NCI-H1436 (cell line): ENCODE measurements around the gene CYLC1.

Experiments used
- DNase-seq: peaks from one replicate; lab custom pipeline; 2025; lab: John Stamatoyannopoulos, UW

Gene CYLC1, protein sequence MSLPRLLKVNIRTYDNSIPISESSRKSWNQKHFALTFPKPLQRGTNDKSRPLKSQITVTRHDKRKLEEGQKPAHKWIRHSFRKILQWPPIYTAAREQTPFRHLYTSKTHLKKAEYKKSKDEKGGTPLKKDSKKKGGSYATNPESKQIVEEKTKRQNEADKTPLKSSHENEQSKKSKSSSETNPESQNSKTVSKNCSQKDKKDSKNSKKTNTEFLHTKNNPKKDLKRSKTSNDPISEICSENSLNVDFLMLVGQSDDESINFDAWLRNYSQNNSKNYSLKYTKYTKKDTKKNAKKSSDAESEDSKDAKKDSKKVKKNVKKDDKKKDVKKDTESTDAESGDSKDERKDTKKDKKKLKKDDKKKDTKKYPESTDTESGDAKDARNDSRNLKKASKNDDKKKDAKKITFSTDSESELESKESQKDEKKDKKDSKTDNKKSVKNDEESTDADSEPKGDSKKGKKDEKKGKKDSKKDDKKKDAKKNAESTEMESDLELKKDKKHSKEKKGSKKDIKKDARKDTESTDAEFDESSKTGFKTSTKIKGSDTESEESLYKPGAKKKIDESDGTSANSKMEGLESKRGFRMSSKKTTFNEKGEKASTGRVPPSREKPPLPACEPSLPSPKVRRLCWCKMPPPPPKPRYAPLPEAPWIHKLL

DNA sequence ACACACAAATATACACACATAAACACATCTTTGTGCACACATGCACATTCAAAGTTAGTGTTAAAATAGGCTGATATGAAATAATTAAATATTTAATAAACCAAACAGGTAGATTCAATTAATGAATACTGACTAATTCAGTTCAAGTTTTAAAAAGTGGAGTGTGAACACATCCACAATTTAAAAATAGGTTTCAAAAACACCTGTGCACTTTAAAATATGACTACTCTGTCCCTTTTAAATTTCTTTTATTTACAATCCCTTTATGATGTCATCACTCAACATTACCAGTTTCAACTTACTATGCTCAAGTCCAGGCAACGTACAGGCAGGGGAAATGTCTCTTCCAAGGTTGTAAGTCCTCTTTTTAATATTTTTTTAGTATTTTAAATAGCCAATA, at the start of gene CYLC1:
TSS of gene CYLC1 (plus strand) at position 301 of the 400 bp plus-strand sequence. CDS start at position 338, 37 bp downstream.
- DNase-seq: no peak

DNA sequence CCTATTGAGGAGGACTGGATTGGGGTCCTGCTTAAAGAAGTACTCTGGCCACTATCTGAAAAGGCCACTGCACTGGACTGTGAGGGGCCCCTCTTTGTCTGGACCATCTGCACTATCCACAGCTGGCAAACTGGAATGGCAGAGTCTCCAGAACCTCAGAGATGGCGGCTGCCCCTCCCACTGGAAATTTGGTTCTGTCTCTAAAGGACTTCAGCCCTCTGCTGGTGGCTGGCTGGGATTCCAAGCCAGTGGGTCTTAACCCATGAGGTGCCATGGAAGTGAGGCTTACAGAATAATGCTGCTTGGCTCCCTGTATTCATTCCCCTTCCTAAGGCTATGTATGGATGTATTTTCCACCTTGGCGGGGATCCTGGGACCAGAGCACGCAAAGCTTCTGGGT, 41.6 kb upstream of the CYLC1 start:
- no peak for DNase-seq

DNA sequence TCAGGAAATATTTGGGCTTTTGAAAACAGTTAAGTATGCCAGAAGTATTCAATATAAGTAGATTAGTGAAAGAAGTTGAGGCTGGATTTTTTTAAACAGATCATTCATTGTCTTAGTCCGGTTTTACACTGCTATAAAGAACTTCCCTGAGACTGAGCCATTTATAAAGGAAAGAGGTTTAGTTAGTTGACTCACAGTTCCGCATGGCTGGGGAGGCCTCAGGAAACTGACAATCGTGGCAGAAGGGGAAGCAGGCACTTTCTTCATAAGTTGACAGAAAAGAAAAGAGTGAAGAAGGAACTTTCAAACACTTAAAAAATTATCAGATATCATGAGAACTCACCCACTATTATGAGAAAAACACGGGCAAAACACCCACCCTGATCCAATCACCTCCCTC, 31.1 kb upstream of the CYLC1 start:
- no peak for DNase-seq

DNA sequence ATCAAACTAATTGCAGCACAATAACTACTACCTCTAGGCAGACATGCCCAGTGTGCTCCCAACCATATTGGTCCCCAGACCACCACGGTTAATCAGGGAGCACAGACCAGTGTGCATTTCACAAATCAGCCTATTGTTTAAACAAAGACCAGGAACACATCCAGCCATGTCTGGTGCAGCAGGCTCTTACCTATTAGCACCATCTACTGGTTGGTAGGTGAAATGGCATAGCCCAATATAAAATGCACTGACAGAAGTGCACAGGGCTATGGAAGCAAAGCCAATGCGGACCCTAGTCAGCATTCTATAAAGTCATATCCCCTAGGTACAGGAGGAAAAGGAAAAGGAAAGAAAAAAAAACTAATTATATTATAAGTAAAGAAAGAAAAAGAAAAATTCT, 15.5 kb upstream of the CYLC1 start:
- peak; percentile 34 for DNase-seq

DNA sequence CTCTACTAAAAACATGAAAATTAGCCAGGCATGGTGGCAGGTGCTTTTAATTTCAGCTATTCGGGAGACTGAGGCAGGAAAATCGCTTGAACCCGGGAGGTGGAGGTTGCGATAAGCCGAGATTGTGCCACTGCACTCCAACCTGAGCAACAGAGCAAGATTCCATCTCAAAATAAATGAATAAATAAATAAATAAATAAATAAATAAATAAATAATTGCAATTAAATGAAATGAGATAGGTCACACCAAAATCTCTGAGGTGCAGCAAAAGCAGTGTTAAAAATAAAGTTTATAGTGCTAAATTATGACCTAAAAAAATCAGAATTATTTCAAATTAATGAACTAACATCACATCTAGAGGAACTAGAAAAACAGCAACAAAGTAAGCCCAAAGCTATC, 13.6 kb upstream of the CYLC1 start:
- DNase-seq: no peak

DNA sequence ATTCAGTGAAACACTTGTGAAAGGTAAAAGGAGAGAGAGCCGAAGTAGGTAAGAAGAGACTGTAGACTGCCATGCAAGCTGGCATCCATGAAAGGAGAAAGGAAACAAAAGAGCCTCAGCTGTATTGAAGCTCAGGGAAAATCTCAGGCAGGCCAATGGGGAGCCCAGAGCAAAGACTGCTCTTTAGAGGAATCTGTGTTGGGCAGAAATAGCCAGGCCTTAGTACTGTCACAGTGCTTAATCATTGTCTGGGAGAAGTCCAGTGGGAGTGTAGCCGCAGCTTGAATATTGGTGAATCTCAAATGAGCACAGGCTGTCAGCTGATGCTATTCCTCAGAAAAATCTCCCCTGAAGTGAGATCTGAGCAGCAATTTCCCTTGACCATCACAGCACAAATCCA, 27.6 kb downstream of the CYLC1 start:
- no peak for DNase-seq

DNA sequence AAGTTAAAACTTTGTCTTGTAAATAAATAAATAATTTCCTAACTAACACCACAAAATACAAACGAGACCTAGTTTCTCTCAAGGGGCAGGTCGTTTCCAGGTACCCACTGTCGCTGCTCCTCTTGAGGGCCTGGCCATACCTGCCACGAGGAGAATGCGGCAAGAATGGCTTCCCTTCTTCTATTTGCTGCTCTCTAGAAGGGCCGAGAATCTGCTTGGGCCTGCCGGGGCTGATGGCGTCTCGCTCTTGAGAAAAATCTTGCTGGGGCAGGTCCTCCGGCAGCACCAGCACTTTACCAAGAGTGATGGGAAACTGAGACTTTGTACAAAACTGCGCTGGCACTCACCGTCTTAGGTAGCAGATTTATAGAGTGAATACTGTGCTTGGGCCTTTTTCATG, 31.5 kb downstream of the CYLC1 start:
- no peak for DNase-seq

DNA sequence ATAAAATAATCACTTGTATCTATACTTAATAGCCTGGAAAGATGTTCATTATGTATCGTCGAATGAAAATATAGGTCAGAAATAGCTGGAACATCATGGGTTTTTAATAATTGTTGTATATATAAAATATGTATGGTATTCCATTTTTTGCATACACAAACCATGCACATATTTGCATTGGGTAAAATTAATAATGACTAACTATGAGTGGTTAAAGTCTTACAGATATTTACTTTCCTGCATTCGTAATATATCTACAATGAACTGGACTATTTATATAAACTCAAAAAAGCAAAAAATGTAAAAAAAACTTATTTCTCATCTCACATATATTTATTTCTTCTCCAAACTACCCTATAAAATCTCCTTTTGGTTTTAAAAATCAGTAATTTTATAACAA, 46.0 kb downstream of the CYLC1 start:
- no peak for DNase-seq

DNA sequence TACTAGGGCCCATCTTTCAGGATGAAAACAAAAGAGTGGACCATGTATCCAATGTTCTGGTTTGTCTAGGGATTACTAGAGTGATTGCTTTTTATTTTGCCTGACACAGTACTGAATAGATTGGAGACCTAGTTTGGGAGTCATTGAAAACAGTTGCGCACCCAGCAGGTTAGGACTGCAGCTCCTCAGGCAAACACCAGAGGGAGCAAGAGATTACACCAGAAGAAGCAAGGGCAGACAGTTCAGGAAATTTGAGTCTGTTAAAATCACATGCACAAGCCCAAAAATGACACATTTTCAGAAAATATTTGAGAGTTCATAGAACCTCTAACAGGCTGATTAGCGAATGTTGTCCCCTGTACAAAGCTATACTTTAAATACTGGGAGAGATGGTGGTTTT, 55.6 kb downstream of the CYLC1 start:
- DNase-seq: peak; percentile 9

DNA sequence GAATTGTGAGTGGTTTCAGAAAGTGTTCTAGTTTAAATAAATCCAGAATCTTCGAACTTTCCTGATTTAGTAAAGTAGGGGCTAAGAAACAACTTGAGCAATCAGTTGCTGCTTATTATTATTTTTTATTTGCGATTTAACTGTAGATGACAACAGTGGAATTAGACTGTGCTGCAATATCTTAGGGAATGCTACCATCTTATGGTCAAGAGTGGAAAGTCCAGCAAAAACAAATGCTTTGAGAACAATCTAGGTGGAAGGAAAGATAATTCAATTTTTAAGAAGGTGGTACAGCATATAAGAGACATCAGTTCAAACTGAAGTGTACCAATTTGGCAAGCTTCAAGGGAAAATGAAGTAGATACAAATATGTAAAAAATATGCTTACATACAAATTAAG, 73.3 kb downstream of the CYLC1 start:
- no peak for DNase-seq
